IPS-11a (cell line): ENCODE results near the gene MYO16.

ENCODE experiments used
- H3K4me3 ChIP-seq: one replicate; pipeline ENCODE4 v1.5.1; 2013; ENCODE audit warnings: low read depth, low read length, control low read depth

Gene MYO16

GRCh38 chr13:109113427-109113826 lies 484.0 kb downstream of the MYO16 start:
- H3K4me3 ChIP-seq: no peak overlapping the region

DNA sequence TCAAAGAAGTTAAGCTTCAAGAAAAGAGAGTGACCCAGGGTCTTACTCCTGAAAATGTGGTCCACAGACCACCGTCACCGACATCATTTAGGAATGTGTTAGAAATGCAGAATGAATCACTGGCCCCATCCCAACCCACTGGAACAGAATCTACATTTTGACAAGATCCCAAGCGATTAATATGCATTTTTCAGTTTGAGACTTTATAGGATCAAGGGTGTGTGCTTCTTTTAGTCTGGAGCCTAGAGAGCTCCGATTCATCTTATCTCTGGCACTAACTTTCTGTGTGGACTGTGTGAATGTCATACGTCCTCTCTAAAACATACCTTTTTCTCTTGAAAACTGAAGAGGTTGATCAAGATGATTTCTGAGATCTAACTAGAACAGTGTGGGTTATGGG lies 484.8 kb downstream of the MYO16 start:
- H3K4me3 ChIP-seq: no peak overlapping the region

DNA sequence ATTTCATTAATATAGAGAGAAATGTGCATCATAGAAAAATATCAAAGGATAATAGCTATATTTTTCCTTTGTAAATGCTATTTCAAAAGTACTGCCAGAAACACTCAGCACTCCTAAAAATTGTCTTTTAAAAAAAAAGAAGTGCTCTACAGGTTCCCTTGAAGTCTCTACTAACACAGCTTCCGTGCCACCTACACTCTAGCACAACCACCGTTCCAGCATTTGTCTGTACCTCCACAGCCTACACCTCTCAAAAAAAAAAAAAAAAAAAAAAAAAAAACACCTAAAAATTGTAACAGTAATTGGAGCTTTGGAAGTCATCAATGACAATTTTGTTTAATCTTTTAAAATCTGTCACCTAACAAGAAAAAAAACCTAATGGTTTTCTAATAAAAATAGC lies 485.6 kb downstream of the MYO16 start:
- no peak overlapping the region for H3K4me3 ChIP-seq

DNA sequence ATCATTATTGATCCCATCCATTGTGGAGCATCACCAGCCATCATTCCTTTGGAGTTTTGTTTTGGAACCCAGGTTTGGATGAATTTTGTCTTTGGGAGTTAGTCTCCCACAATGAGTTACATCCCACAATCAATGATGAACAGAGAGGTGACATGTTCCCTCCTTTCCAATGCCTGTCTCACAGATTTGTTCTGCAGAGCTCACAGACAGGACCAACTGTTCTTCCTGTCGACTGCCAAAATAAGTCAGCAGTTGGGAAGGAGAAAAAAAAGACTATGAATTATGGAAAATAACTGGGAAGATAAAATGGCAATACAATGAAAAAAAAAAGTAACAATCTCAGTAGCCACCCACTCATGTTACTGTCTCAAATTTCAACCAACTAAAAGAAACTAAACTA lies 489.1 kb downstream of the MYO16 start:
- no peak overlapping the region for H3K4me3 ChIP-seq

GRCh38 chr13:109119896-109120295 lies 490.5 kb downstream of the MYO16 start:
- no peak overlapping the region for H3K4me3 ChIP-seq

- no peak overlapping the region for H3K4me3 ChIP-seq
Observed at GRCh38 chr13:109121826-109122225, 492.4 kb downstream of the MYO16 start.

- no peak overlapping the region for H3K4me3 ChIP-seq
Observed at GRCh38 chr13:109123971-109124370, 494.6 kb downstream of the MYO16 start.

DNA sequence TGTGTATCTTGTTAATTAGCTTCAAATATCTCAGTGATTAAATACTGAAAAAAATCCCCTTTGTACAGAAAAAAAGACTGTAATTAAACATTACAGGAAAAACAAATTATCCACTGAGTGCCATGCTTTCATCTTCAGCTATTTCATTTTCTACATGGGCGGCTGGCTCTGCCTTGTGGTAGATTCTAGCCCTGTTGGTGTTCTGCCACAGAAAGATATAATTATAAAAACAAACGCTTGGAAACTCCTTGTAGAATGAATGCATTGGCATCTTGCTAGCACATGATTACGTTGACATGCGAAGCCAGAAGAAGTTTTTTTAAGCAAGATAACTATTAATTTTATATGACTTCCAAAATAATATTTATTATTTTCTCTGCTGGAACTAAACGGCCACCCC lies 496.8 kb downstream of the MYO16 start:
- no peak overlapping the region for H3K4me3 ChIP-seq

DNA sequence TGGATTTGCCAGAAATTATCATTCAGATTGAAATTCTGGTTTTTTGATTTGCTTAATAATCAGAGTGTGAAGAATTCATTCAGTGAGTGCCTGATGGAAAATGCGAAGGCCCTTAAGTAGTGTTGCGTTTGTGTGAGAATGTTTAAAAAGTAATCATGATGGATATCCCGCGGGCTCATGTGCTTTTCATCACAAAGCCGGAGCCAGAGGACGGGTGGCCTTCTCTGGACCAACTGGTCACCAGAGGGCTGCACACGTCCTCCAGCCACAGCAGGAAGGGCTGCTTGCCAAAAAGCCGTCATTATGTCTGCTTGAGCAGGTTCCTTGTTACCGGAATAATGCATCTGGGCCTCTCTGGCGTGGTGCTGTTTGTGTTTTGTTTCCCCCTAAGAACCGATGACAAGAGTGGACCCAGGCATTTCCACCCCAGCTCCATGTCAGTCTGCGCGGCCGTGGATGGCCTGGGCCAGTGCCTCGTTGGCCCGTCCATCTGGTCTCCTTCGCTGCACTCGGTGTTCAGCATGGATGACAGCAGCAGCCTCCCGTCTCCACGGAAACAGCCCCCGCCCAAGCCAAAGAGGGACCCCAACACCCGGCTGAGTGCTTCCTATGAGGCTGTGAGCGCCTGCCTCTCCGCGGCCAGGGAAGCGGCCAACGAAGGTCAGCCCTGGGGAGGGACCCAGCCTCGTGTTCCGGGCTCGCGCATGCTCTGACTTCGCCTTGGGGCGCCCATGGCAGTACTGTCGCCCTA lies 497.7 kb downstream of the MYO16 start:
- no peak overlapping the region for H3K4me3 ChIP-seq

DNA sequence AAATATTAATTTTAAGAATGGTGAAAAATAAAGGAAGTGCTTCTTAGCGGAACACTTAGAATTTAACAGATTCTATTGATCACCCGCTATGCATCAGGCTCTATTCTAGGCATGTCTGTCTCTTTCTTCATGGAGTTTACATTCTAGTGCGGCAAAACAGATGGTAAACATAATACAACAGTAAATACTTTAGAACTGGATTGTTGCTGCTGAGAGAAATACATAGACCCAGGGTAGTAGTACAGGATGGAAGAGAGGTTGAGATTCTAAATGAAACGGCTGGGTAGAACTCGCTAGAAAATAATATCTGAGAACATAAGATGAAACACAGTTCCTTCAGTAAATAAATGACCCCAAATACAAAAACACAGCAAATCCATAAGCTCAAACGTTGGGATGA lies 498.7 kb downstream of the MYO16 start:
- H3K4me3 ChIP-seq: no peak overlapping the region

GRCh38 chr13:109130093-109130835 lies 500.9 kb downstream of the MYO16 start:
- H3K4me3 ChIP-seq: no peak overlapping the region

DNA sequence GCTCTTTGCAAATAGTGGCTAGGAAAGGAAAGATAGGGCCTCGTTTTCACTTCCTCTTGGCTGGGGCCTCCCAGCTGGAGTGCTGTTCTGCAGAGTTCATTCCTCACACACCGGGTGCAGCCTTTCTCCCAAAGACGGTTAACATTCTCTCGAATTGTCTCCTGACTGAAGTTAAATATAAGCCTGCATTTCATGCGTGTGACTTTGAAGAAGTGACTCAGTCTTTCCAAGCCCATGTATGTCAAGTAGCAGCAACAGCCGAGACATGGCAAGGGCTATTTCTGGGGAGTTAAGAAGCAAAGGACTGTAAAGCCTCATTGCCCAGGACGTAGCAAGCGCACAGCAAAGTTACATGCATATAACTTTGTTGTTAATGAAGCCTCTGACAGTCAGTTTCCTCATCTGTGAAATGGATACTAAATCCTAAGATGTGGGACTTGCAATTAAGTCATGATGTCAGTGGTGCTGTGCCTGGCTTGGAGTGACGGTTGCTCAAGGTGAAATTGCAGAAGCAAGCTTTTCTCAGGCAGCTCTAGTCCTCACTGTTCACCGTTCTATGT lies 502.4 kb downstream of the MYO16 start:
- H3K4me3 ChIP-seq: no peak overlapping the region

GRCh38 chr13:109135018-109135417 lies 505.6 kb downstream of the MYO16 start:
- H3K4me3 ChIP-seq: no peak overlapping the region

- no peak overlapping the region for H3K4me3 ChIP-seq
Observed at GRCh38 chr13:109136873-109137272, 507.5 kb downstream of the MYO16 start.

- H3K4me3 ChIP-seq: no peak overlapping the region
Observed at GRCh38 chr13:109139346-109139745, 509.9 kb downstream of the MYO16 start.

DNA sequence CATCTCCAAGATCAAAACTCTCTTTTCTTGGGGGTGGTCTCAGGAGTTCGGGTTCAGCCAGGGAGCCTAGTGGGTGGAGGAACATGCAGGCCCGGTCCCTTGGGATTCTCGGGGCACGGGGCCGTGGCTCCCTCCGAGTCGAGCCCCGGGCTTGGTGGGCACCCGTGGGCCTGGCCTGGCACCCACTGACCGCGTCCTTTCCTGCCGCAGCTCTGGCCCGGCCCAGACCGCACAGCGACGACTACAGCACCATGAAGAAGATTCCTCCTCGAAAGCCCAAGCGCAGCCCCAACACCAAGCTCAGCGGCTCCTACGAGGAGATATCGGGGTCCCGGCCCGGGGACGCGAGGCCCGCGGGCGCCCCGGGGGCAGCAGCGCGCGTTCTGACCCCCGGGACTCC lies 510.6 kb downstream of the MYO16 start:
- H3K4me3 ChIP-seq: no peak overlapping the region

- H3K4me3 ChIP-seq: no peak overlapping the region
Observed at GRCh38 chr13:109140479-109141349, 511.3 kb downstream of the MYO16 start.

- H3K4me3 ChIP-seq: no peak overlapping the region
Observed at GRCh38 chr13:109141706-109142105, 512.3 kb downstream of the MYO16 start.

GRCh38 chr13:109144693-109145437 lies 515.5 kb downstream of the MYO16 start:
- no peak overlapping the region for H3K4me3 ChIP-seq

DNA sequence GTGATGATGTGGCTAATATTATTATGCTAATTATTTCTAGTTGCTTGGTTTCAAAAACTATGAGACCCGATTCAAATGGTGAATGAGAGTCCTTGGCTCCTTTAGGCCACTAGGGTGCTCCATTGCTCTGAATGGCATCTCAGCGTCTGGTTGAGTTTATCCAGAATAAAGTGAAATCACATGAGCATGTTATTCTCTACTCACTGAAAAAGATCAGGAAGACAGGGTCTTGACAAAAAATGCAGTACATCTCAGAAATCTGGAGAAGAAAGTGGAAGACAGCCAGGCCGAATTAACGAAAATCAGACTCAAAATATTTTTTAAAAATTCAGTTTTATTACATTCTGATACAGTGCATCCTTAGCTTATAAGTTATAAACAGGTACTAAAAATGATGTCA lies 516.2 kb downstream of the MYO16 start:
- no peak overlapping the region for H3K4me3 ChIP-seq

- H3K4me3 ChIP-seq: no peak overlapping the region
Observed at GRCh38 chr13:109146393-109146792, 517.0 kb downstream of the MYO16 start.
